GM12891 (cell line): Measurements from ENCODE around the gene OPRL1.

Experiments
- POLR2A ChIP-seq: IDR thresholded peaks from 2 replicates; pipeline ENCODE4 v1.6.1; 2011; ENCODE audit warnings: low read depth, low read length, control low read depth
- TAF1 ChIP-seq: IDR thresholded peaks from 2 replicates; pipeline ENCODE4 v1.6.1; 2011; ENCODE audit warnings: low read depth, low read length, control low read depth

GRCh38 chr20:64051033-64051452, 28.8 kb upstream of the OPRL1 start:
- no peak for TF ChIP-seq TAF1
- TF ChIP-seq POLR2A, result no peak
